ENCODE results near the gene ZNF688. TPM values are rescaled to one million over a fixed set of nuclear protein-coding genes. Genes with fewer than 3 reads are reported as not detected.
A peak's percentile ranks its signal among the peaks of the same experiment; 100 is the strongest.

Gene ZNF688
- total and polyA plus RNA-seq, 9 of the 15 experiments (the other 6 are each of a cell fraction or from before 2014, with no cell fraction given) = 0.48 to 12.9 (median 4.5) TPM

DNA sequence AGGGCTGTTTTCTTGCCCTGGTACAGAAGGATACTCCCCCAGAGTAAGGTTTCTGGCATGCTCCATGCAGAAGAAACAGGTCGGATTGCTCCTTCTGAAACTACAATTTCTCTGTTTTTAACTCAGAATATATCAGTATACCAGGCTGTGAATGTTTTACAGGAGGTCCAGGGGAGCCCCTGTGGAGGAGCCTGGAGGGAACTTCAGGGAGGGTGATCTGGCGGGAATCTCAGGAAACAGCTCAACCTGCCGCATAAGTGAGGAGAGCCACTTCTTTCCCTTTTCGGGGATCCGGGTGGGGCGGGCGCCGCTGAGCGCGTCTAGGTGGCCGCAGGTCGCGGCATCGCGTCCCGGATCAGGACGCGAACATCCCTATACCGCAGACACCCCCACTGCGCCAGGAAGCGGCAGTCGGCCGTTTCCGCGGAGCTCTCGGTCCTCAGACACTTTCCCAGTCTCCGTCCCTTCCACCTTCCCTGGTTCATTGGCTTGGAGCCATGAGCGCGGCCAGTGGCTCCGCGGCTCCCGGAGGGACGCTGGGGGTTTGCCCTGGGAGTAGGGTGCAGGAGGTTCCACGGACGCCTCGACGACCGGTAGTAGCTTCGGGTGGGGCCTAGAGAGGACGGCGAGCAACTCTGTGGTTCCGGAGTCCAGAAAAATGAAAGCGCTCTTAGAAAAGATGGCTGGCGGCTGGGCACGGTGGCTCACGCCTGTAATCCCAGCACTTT is 10.3 kb downstream of the ZNF688 start:
- ATAC-seq (no peak), FAIRE-seq (no peak), DNase-seq (ENCODE audit: extremely low read depth in 1 of 4, low spot score in 3 of 4) (no peak)
- Histone ChIP-seq H3K9me1 (ENCODE audit: control insufficient read depth, insufficient read depth, low read length) (no peaks in the 10 kb centered on the region), H4K20me1 (replicated peaks; ENCODE audit: control insufficient read depth, insufficient read depth, low read length) (no peaks in the 10 kb centered on the region), H3K9ac (ENCODE audit: insufficient read depth in 1 of 2, low read depth in 2 of 2, low read length in 2 of 2) (no peak overlapping the region; a peak in 1 of 4 replicates), H3K27ac (ENCODE audit: extremely low read depth, low read depth, low read length) (no peak overlapping the region), H3K27me3 (ENCODE audit: control insufficient read depth in 2 of 2, insufficient read depth in 2 of 2, low read length in 2 of 2) (no peaks in the 10 kb centered on the region), H3K4me1 (replicated peaks in 1 of 2; ENCODE audit: control insufficient read depth in 2 of 2, insufficient read depth in 2 of 2, low read length in 2 of 2) (peaks cover 13 to 39% of the 10 kb centered on the region in 2 experiments; a peak in 4 of 5 replicates), H2AFZ (ENCODE audit: low read depth, low read length) (no peak overlapping the region), H3K4me2 (ENCODE audit: insufficient read depth, low read length) (no peak overlapping the region), H3K4me3 (no peak overlapping the region), H3K9me3 (replicated peaks; ENCODE audit: control insufficient read depth, insufficient read depth, low read depth, low read length) (no peaks in the 10 kb centered on the region), H3K79me2 (ENCODE audit: control insufficient read depth, insufficient read depth, low read length) (peaks cover 16% of the 10 kb centered on the region), H3K36me3 (ENCODE audit: control insufficient read depth, insufficient read depth, low read length) (peaks cover 2% of the 10 kb centered on the region; the same call in 1 of the 3 replicates)
- intact Hi-C loops (cut with micrococcal nuclease) = no loop called here
- ChIA-PET POLR2A (interaction anchor here (0.5 to 0.8 kb wide), 2 partner anchors 89 to 100 kb away, joined by 3 read pairs; no protein-coding TSS in a partner anchor), CTCF (ENCODE audit: low intra/inter-chr PET ratio) (no interaction called here)
- TF ChIP-seq XRCC3 (IDR thresholded peaks at IDR 0.05) (no peak), NFIC (IDR thresholded peaks at IDR 0.05) (0 out of 2 replicates have a peak, but pooled peaks have one; percentile 17), E2F3 (CRISPR knock-in tag; IDR thresholded peaks at IDR 0.05) (no peak), ZC3H11A (IDR thresholded peaks at IDR 0.05; ENCODE audit: low read depth, low read length) (no peak), HEY1 (CRISPR knock-in tag; IDR thresholded peaks at IDR 0.05; ENCODE audit: borderline replicate concordance) (no peak), TAL1 (IDR thresholded peaks at IDR 0.05) (no peak)
- TF ChIP-seq, protein P1, sequence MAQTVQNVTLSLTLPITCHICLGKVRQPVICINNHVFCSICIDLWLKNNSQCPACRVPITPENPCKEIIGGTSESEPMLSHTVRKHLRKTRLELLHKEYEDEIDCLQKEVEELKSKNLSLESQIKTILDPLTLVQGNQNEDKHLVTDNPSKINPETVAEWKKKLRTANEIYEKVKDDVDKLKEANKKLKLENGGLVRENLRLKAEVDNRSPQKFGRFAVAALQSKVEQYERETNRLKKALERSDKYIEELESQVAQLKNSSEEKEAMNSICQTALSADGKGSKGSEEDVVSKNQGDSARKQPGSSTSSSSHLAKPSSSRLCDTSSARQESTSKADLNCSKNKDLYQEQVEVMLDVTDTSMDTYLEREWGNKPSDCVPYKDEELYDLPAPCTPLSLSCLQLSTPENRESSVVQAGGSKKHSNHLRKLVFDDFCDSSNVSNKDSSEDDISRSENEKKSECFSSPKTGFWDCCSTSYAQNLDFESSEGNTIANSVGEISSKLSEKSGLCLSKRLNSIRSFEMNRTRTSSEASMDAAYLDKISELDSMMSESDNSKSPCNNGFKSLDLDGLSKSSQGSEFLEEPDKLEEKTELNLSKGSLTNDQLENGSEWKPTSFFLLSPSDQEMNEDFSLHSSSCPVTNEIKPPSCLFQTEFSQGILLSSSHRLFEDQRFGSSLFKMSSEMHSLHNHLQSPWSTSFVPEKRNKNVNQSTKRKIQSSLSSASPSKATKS (CRISPR knock-in tag; IDR thresholded peaks at IDR 0.05) = no peak
- TF ChIP-seq, protein P2, sequence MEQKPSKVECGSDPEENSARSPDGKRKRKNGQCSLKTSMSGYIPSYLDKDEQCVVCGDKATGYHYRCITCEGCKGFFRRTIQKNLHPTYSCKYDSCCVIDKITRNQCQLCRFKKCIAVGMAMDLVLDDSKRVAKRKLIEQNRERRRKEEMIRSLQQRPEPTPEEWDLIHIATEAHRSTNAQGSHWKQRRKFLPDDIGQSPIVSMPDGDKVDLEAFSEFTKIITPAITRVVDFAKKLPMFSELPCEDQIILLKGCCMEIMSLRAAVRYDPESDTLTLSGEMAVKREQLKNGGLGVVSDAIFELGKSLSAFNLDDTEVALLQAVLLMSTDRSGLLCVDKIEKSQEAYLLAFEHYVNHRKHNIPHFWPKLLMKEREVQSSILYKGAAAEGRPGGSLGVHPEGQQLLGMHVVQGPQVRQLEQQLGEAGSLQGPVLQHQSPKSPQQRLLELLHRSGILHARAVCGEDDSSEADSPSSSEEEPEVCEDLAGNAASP (IDR thresholded peaks at IDR 0.05) = no peak
- TF ChIP-seq, protein P3, sequence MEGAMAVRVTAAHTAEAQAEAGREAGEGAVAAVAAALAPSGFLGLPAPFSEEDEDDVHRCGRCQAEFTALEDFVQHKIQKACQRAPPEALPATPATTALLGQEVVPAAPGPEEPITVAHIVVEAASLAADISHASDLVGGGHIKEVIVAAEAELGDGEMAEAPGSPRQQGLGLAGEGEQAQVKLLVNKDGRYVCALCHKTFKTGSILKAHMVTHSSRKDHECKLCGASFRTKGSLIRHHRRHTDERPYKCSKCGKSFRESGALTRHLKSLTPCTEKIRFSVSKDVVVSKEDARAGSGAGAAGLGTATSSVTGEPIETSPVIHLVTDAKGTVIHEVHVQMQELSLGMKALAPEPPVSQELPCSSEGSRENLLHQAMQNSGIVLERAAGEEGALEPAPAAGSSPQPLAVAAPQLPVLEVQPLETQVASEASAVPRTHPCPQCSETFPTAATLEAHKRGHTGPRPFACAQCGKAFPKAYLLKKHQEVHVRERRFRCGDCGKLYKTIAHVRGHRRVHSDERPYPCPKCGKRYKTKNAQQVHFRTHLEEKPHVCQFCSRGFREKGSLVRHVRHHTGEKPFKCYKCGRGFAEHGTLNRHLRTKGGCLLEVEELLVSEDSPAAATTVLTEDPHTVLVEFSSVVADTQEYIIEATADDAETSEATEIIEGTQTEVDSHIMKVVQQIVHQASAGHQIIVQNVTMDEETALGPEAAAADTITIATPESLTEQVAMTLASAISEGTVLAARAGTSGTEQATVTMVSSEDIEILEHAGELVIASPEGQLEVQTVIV (CRISPR knock-in tag; IDR thresholded peaks at IDR 0.05; ENCODE audit: borderline replicate concordance) = no peak
- TF ChIP-seq, protein P4, sequence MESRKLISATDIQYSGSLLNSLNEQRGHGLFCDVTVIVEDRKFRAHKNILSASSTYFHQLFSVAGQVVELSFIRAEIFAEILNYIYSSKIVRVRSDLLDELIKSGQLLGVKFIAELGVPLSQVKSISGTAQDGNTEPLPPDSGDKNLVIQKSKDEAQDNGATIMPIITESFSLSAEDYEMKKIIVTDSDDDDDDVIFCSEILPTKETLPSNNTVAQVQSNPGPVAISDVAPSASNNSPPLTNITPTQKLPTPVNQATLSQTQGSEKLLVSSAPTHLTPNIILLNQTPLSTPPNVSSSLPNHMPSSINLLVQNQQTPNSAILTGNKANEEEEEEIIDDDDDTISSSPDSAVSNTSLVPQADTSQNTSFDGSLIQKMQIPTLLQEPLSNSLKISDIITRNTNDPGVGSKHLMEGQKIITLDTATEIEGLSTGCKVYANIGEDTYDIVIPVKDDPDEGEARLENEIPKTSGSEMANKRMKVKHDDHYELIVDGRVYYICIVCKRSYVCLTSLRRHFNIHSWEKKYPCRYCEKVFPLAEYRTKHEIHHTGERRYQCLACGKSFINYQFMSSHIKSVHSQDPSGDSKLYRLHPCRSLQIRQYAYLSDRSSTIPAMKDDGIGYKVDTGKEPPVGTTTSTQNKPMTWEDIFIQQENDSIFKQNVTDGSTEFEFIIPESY (CRISPR knock-in tag; IDR thresholded peaks at IDR 0.05) = peak; percentile 73
- BruUV-seq (replicated peaks) = no TSS peak
- 94% methylated on average over 41 of the region's 46 CpGs for WGBS (ENCODE audit: insufficient coverage, low coverage, missing lambda C conversion rate)
- in situ Hi-C loops (cut with MboI) = no loop called here
